Prostate gland (tissue), 2 donors: ENCODE results near the gene DENND1B. TPM values are rescaled to one million over a fixed set of nuclear protein-coding genes. Genes with fewer than 3 reads are reported as not detected.
"Not testable (repeated sequence)": the region's sequence is repeated elsewhere in the genome, so short reads cannot be mapped to it uniquely, and the experiment has no call there.

ENCODE experiments used
- DNase-seq: peaks from one replicate; pipeline ENCODE4 v3.0.0-alpha.2; 2019; ENCODE audit warnings: low spot score
- H3K27ac ChIP-seq, 2 donors: fragments of 200-600 bp; sonication (generic); 2 replicates each; pipeline ENCODE4 v1.5.1; 2017 to 2019
- H3K27me3 ChIP-seq: fragments of 200-600 bp; sonication (generic); replicated peaks from 2 replicates; pipeline ENCODE4 v1.5.1; 2019; ENCODE audit not compliant: insufficient read depth
- H3K36me3 ChIP-seq, 2 donors: fragments of 200-600 bp; sonication (generic); 1 replicate in 1 of 2; 2 replicates in 1 of 2; pipeline versions ENCODE4 v1.5.1 to v1.8.1; 2017 to 2019
- H3K4me1 ChIP-seq: fragments of 200-600 bp; sonication (generic); replicated peaks from 2 replicates; pipeline ENCODE4 v1.5.1; 2019
- H3K4me3 ChIP-seq, 2 donors: fragments of 200-600 bp; sonication (generic); 2 replicates each; pipeline ENCODE4 v1.5.1; 2017 to 2019
- H3K9me3 ChIP-seq: fragments of 200-600 bp; sonication (generic); 2 replicates; pipeline ENCODE4 v1.5.1; 2017
- CTCF ChIP-seq, 4 experiments: fragments of 200-600 bp in 2 of 4; fragments of 450-650 bp in 2 of 4; sonication (generic) in 2 of 4; IDR thresholded peaks; 1 replicate in 3 of 4; 2 replicates in 1 of 4; pipeline ENCODE4 v1.5.1; 2016 to 2019; ENCODE audit warnings: antibody characterized with exemption in 4 of 4, mild to moderate bottlenecking in 2 of 4, moderate library complexity in 2 of 4
- POLR2A ChIP-seq: fragments of 450-650 bp; IDR thresholded peaks from one replicate; pipeline ENCODE4 v1.6.1; 2016; ENCODE audit warnings: antibody characterized with exemption, mild to moderate bottlenecking
- POLR2AphosphoS5 ChIP-seq: sonication (generic); formaldehyde crosslinking; IDR thresholded peaks from one replicate; pipeline ENCODE4 v1.6.1; 2017; ENCODE audit warnings: antibody characterized with exemption
- WGBS: methylation state at CpG from one replicate; pipeline ENCODE4 v1.1.5; 2018; 5-methylcytosine and 5-hydroxymethylcytosine counted together
- intact Hi-C: fragments of 100-400 bp; cut with DNase I; formaldehyde crosslinking; loops from one replicate; pipeline ENCODE4 v1.14.2; 2022
- total RNA-seq, 2 donors: library from RNA; depleted of rRNA; stranded (reverse); fragments of >200 nt; gene quantifications; one replicate each; pipeline ENCODE4 v1.1.0, GENCODE V29; 2016

Gene DENND1B
- total RNA-seq, 2 donors from 2014 or later, result 13.5 to 14.1 TPM

DNA sequence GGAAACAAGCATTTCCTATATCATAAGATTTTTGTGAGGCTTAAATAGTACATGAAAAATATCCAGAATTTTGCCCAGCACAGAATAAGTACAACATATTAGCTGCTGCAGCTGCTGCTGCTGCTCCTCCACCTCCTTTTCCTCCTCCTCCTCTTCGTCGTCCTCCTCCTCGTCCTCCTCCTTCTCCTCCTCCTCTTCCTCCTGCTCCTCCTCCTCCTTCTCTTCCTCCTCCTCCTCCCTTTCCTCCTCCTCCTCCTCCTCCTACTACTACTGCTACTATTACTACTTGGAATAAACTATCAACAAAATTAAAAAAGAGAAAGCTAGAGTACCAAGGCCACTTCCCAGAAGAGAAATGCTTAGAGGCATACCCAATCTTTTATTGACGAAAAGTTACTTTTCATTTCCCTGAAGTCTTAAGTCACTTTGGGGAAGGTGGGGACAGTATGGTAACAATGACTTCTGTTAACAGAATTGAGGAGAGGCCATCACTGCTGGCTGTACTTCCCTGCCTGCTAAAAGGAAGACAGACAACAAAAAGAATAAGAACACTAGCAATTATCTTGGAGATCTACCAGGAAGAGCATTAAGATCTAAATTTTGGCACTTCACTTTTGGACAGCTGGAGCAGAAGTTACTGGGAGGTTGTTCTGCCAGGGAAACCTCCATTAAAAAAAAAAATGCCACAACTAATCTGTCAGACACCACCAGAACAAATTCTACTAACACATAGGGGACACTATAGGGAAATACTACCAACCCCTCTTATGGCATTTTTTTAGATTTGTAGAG is 7.1 kb downstream of the DENND1B start:
- Histone ChIP-seq H3K4me3 (no peak overlapping the region), H3K27me3 (no peaks in the 10 kb centered on the region), H3K4me1 (no peaks in the 10 kb centered on the region), H3K27ac (peak overlapping the region in 1 of 2 donors; percentile 9), H3K9me3 (no peaks in the 10 kb centered on the region), H3K36me3 (no peaks in the 10 kb centered on the region)
- 22% methylated on average over 4 of the region's 4 CpGs for WGBS
- no peak for TF ChIP-seq POLR2A
- no peak for TF ChIP-seq CTCF (IDR thresholded peaks at IDR 0.05)
- peak; percentile 29 for TF ChIP-seq POLR2AphosphoS5
- DNase-seq, result no peak
- intact Hi-C loops, result no loop called here

GRCh38 chr1:197763769-197764168 is 11.5 kb downstream of the DENND1B start:
- Histone ChIP-seq H3K4me3 (no peak overlapping the region), H3K4me1 (no peaks in the 10 kb centered on the region), H3K9me3 (no peaks in the 10 kb centered on the region), H3K27me3 (no peaks in the 10 kb centered on the region), H3K36me3 (no peaks in the 10 kb centered on the region), H3K27ac (no peak overlapping the region)
- no peak for TF ChIP-seq POLR2AphosphoS5
- no peak for TF ChIP-seq CTCF (IDR thresholded peaks at IDR 0.05)
- TF ChIP-seq POLR2A, result no peak
- intact Hi-C loops, result no loop called here
- no peak for DNase-seq
- 63% methylated on average over 4 of the region's 4 CpGs for WGBS

DNA sequence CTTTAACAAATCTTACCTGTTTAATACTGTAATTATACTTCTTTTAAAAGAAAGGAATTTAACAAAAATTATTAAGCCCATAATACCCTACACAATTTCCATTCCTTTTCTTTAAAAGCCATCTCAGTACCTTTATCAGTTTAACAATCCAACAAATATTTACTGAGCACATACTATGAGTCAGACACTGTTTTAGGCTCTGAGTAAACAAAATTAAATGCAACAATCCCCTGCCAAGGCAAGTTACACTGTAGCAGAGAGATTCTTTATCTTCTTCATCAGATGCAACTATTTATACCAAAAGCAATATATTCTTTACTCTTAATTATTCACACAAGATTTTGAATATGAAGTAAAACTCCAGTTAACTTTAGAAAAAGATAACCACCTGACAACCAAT is 12.0 kb downstream of the DENND1B start:
- H3K27me3 ChIP-seq, result no peaks in the 10 kb centered on the region
- TF ChIP-seq POLR2AphosphoS5 (no peak), CTCF (IDR thresholded peaks at IDR 0.05) (no peak), POLR2A (no peak)
- no peaks in the 10 kb centered on the region for H3K4me1 ChIP-seq
- H3K9me3 ChIP-seq, result no peaks in the 10 kb centered on the region
- intact Hi-C loops, result no loop called here
- no peak overlapping the region for H3K27ac ChIP-seq
- DNase-seq, result no peak
- H3K4me3 ChIP-seq, result no peak overlapping the region
- no peaks in the 10 kb centered on the region for H3K36me3 ChIP-seq

GRCh38 chr1:197761654-197762053 is 13.6 kb downstream of the DENND1B start:
- 54% methylated on average over 2 of the region's 2 CpGs for WGBS
- Histone ChIP-seq H3K27me3 (no peaks in the 10 kb centered on the region), H3K4me3 (no peak overlapping the region), H3K9me3 (no peaks in the 10 kb centered on the region), H3K4me1 (no peaks in the 10 kb centered on the region), H3K36me3 (no peaks in the 10 kb centered on the region), H3K27ac (no peak overlapping the region)
- DNase-seq, result no peak
- intact Hi-C loops, result no loop called here
- TF ChIP-seq CTCF (IDR thresholded peaks at IDR 0.05) (no peak), POLR2AphosphoS5 (no peak), POLR2A (no peak)

- H3K36me3 ChIP-seq, DNase-seq, H3K9me3 ChIP-seq, H3K4me3 ChIP-seq, H3K4me1 ChIP-seq, intact Hi-C loops, H3K27ac ChIP-seq, H3K27me3 ChIP-seq: not testable (repeated sequence)
- WGBS, result 74% methylated on average over 4 of the region's 4 CpGs
These were observed 19.7 kb downstream of the DENND1B start for GRCh38 chr1:197755553-197755952.

GRCh38 chr1:197752652-197753164 is 22.6 kb downstream of the DENND1B start:
- H3K9me3 ChIP-seq, intact Hi-C loops: not testable (repeated sequence)
- WGBS, result 98% methylated on average over 6 of the region's 6 CpGs

More at GRCh38 chr1:197752652-197753164, 22.6 kb downstream of the DENND1B start:
- not testable (repeated sequence) for DNase-seq, H3K36me3 ChIP-seq, H3K4me3 ChIP-seq, H3K27me3 ChIP-seq, H3K27ac ChIP-seq, H3K4me1 ChIP-seq
